Heart right ventricle (tissue), 16 donors: ENCODE measurements around the gene HBZ. TPM values are rescaled to one million over a fixed set of nuclear protein-coding genes. Genes with fewer than 3 reads are reported as not detected.

ENCODE experiments used
- ATAC-seq, 8 donors: fragments of 200-7000 bp; cut with Tn5 transposase; one replicate each; pipeline ENCODE4 v1.9.1; 2020; ENCODE audit warnings: mild to moderate bottlenecking in 8 of 8, moderate library complexity in 8 of 8, moderate number of reproducible peaks in 1 of 8
- DNase-seq, 2 donors: peaks; one replicate each; pipeline ENCODE4 v3.0.0-alpha.2; 2020
- H3K27ac ChIP-seq, 10 donors: fragments of 200-600 bp; sonication (generic) in 2 of 10; one replicate each; pipeline versions ENCODE4 v1.5.0 to v1.8.0; 2020 to 2022; ENCODE audit warnings: mild to moderate bottlenecking in 3 of 10
- H3K27me3 ChIP-seq, 7 donors: fragments of 200-600 bp; one replicate each; pipeline ENCODE4 v1.8.0; 2021 to 2022; ENCODE audit warnings: mild to moderate bottlenecking in 2 of 7
- H3K36me3 ChIP-seq, 9 donors: fragments of 200-600 bp; sonication (generic) in 1 of 9; one replicate each; pipeline versions ENCODE4 v1.5.0 to v1.8.0; 2020 to 2022; ENCODE audit warnings: mild to moderate bottlenecking in 2 of 9
- H3K4me1 ChIP-seq, 9 donors: fragments of 200-600 bp; sonication (generic) in 1 of 9; one replicate each; pipeline versions ENCODE4 v1.5.0 to v1.8.0; 2020 to 2022; ENCODE audit warnings: mild to moderate bottlenecking in 4 of 9
- H3K4me3 ChIP-seq, 10 donors: fragments of 200-600 bp; sonication (generic) in 2 of 10; one replicate each; pipeline versions ENCODE4 v1.5.0 to v1.8.0; 2020 to 2022; ENCODE audit warnings: mild to moderate bottlenecking in 7 of 10, moderate library complexity in 2 of 10
- H3K9me3 ChIP-seq, 11 donors: fragments of 200-600 bp in 10 of 11; sonication (generic) in 2 of 11; one replicate each; pipeline versions ENCODE4 v1.5.0 to v1.8.0; 2013 to 2022; ENCODE audit warnings: mild to moderate bottlenecking in 2 of 11, control low read depth in 1 of 11, moderate library complexity in 1 of 11
- WGBS, 2 donors: extraction: QIAGEN DNeasy Blood & Tissue Kit; methylation state at CpG; one replicate each; pipeline ENCODE4 v1.1.7; 2013; ENCODE audit warnings: inconsistent platforms in 1 of 2; 5-methylcytosine and 5-hydroxymethylcytosine counted together
- intact Hi-C, 10 donors: fragments of 100-400 bp; cut with DNase I; formaldehyde crosslinking; loops; one replicate each; pipeline versions ENCODE4 v1.11.1 to v1.14.2; 2022
- polyA plus RNA-seq, 2 donors: library from polyadenylated mRNA; stranded (reverse); fragments of 200-250 nt; gene quantifications; one replicate each; pipeline ENCODE4 v1.2.3, GENCODE V29; 2013
- total RNA-seq, 10 donors: library from RNA; stranded (reverse); fragmentation: NEBNext Ultra II Directional in 3 of 10; extraction: Animal tissue kit (Norgen Biotek cat#: 25700) in 3 of 10; gene quantifications; one replicate each; pipeline versions ENCODE4 v1.2.1 to v1.2.4, GENCODE V29; 2021 to 2023
- TF ChIP-seq, protein P1 (sequence below), 9 donors: fragments of 200-600 bp; sonication (generic) in 2 of 9; IDR thresholded peaks; one replicate each; pipeline versions ENCODE4 v1.5.0 to v1.8.0; 2021 to 2022; ENCODE audit warnings: antibody characterized with exemption in 9 of 9, mild to moderate bottlenecking in 5 of 9, moderate library complexity in 1 of 9
- donor health status: Arrhythmogenic right ventricular cardiomyopathy.
- donor health status: ischemic (EF 13 %, LVEDD 7.1; RV severe dilation, severe dysfunction).
- donor health status: healthy with polysubstance abuse.
- donor health status: DM: no; HTN: yes; CAD: no.
- donor health status: DM: no; HTN: no; CAD: no.
- donor health status: ischemic (EF 25% LVEDD 6.9; RV normal size, moderate dysfunction).
- donor health status: ischemic (EF 25% LVEDD 5.7; RV mildly dilated, moderate dysfunction).
- donor health status: healthy.
- donor health status: DM: yes; HTN: yes; CAD: no.
- donor health status: Ischemic cardiomyopathy.
- donor health status: ischemic (EF 35%, LVEDD 5.7; RV mildly dilated, moderate dysfunction).
- donor health status: nonischemic (EF 11% LVEDD 7.7; RV severe dilation, severe dysfunction).
- donor health status: DM: yes; HTN: yes; CAD: no.
- donor health status: PGD.
- donor health status: ischemic (EF 29% LVEDD 5.4; RV normal size, mild dysfunction).
- donor health status: nonischemic (EF 23%, LVEDD 6.1; RV moderate dilation, normal function).

HBZ gene
- total and polyA plus RNA-seq, 12 donors: 0.14 TPM; not detected in 11

DNA sequence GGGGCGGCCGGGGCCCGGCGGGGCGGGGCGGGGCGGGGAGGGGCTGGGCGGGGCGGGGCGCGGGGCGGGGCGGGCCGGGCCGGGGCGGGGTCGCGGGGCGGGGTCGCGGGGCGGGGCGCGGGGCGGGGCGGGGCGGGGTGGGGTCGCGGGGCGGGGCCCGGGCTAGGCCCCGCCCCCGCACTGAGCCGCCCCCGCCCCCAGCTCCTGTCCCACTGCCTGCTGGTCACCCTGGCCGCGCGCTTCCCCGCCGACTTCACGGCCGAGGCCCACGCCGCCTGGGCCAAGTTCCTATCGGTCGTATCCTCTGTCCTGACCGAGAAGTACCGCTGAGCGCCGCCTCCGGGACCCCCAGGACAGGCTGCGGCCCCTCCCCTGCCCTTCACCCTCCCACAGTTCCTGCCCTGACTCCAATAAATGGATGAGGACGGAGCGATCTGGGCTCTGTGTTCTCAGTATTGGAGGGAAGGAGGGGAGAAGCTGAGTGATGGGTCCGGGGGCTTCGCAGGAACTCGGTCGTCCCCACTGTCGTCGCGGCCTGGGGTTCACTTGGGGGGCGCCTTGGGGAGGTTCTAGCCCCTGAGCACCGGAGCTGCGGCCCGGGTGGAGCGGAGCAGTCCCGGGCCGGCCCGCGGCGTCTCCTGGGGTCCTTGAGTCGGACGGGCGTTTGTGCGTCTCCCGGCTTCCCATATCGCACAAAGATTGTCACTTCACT is 12.5 kb downstream of the HBZ start:
- H3K36me3 ChIP-seq: no peaks in the 10 kb centered on the region
- peaks cover 37 to 70% (median 63%) of the 10 kb centered on the region in 7 donors for H3K27me3 ChIP-seq
- WGBS, 2 donors: 1 to 2% methylated on average over 46 to 47 of the region's 77 CpGs
- peak overlapping the region in 7 of 10 donors; percentile 3 to 28 (median 24) for H3K4me3 ChIP-seq
- TF ChIP-seq, protein P1, sequence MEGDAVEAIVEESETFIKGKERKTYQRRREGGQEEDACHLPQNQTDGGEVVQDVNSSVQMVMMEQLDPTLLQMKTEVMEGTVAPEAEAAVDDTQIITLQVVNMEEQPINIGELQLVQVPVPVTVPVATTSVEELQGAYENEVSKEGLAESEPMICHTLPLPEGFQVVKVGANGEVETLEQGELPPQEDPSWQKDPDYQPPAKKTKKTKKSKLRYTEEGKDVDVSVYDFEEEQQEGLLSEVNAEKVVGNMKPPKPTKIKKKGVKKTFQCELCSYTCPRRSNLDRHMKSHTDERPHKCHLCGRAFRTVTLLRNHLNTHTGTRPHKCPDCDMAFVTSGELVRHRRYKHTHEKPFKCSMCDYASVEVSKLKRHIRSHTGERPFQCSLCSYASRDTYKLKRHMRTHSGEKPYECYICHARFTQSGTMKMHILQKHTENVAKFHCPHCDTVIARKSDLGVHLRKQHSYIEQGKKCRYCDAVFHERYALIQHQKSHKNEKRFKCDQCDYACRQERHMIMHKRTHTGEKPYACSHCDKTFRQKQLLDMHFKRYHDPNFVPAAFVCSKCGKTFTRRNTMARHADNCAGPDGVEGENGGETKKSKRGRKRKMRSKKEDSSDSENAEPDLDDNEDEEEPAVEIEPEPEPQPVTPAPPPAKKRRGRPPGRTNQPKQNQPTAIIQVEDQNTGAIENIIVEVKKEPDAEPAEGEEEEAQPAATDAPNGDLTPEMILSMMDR (IDR thresholded peaks at IDR 0.05): no peak
- no peak overlapping the region for H3K27ac ChIP-seq
- no peaks in the 10 kb centered on the region for H3K9me3 ChIP-seq
- peaks cover 0 to 20% (median 18%) of the 10 kb centered on the region in 9 donors for H3K4me1 ChIP-seq
- ATAC-seq: peak in 2 of 8 donors; percentile 17 to 32
- intact Hi-C loops: no loop called here
- no peak for DNase-seq

DNA sequence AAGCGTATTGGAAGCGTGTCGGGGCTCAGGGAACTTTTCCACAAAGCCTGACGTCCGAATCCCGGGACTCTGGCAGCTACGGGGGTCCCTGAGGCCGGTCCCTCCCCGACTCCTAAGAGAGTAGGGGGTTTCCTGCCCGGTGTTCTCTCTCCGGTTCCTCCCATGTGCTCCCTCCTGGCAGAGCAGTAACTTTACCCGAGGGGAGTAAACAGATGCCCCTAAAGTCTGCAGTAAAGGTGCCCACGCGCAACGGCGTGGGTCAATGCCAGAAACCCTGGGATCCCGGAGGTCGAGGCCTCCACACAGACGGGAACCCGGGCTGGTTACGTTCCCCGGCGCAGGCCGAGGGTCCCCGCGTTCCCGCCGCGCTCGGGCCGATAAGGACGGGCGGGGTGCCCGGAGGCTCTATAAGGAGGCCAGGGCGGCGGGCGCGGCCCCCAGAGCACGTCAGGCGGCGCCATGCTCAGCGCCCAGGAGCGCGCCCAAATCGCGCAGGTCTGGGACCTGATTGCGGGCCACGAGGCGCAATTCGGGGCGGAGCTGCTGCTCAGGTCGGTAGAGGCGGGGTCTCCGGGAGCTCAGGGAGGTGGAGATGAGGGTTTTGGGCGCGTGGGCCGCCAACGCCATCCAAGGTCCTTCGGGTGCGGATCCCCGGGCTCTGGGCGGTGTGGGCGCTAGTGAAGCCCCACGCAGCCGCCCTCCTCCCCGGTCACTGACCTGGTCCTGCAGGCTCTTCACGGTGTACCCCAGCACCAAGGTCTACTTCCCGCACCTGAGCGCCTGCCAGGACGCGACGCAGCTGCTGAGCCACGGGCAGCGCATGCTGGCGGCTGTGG is 13.3 kb downstream of the HBZ start, which contains the start of gene HBM:
Gene HBM, plus strand, starts transcription at position 440 of the 836 bp plus-strand sequence. Its CDS starts 20 bp downstream, at position 460.
- ATAC-seq (no peak), DNase-seq (no peak)
- no peaks in the 10 kb centered on the region for H3K9me3 ChIP-seq
- H3K27me3 ChIP-seq: peaks cover 37 to 76% (median 70%) of the 10 kb centered on the region in 7 donors
- WGBS, 2 donors: 2% methylated on average over 73 to 75 of the region's 75 CpGs
- peak within 1 kb of the TSS in 7 of 10 donors; percentile 9 to 28 (median 24) for H3K4me3 ChIP-seq
- H3K36me3 ChIP-seq: no peaks in the 10 kb centered on the region
- intact Hi-C loops: no loop called here
- H3K4me1 ChIP-seq: peaks cover 0 to 23% (median 18%) of the 10 kb centered on the region in 9 donors
- H3K27ac ChIP-seq: no peak within 1 kb of the TSS
- TF ChIP-seq, protein P1 (IDR thresholded peaks at IDR 0.05): no peak

DNA sequence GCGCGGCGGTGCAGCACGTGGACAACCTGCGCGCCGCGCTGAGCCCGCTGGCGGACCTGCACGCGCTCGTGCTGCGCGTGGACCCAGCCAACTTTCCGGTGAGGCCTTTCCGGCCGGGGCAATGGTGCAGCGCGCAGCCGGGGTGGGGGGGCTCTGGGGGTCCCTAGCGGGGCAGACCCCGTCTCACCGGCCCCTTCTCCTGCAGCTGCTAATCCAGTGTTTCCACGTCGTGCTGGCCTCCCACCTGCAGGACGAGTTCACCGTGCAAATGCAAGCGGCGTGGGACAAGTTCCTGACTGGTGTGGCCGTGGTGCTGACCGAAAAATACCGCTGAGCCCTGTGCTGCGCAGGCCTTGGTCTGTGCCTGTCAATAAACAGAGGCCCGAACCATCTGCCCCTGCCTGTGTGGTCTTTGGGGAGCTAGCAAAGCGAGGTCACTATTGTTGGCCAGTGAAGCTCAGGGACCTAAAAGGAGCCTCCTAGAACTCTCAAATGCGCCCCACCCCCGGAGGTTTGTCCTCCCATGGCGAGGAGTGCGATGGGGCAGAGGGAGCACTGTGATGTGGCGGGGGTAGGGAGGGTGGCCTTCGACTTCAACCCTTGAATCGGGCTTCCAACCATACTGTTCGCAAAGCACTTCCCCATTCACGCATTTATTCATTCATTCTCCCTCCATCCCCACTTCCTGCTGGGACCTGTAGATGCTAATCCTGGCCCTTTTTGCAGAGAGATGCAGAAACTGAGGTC is 14.1 kb downstream of the HBZ start:
- intact Hi-C loops: no loop called here
- peak overlapping the region in 2 of 10 donors; percentile 1 to 22 for H3K4me3 ChIP-seq
- H3K27ac ChIP-seq: no peak overlapping the region
- peaks cover 0 to 23% (median 18%) of the 10 kb centered on the region in 9 donors for H3K4me1 ChIP-seq
- H3K9me3 ChIP-seq: no peaks in the 10 kb centered on the region
- ATAC-seq (no peak), DNase-seq (no peak)
- 4 to 5% methylated on average over 45 of the region's 45 CpGs for WGBS, 2 donors
- no peaks in the 10 kb centered on the region for H3K36me3 ChIP-seq
- H3K27me3 ChIP-seq: peaks cover 37 to 79% (median 70%) of the 10 kb centered on the region in 7 donors
- TF ChIP-seq, protein P1 (IDR thresholded peaks at IDR 0.05): no peak
